ENCODE results near the gene SAMD4A. TPM values are rescaled to one million over a fixed set of nuclear protein-coding genes. Genes with fewer than 3 reads are reported as not detected.

Gene SAMD4A
- total and polyA plus RNA-seq, 11 donors, result 45.0 to 247 (median 138) TPM

DNA sequence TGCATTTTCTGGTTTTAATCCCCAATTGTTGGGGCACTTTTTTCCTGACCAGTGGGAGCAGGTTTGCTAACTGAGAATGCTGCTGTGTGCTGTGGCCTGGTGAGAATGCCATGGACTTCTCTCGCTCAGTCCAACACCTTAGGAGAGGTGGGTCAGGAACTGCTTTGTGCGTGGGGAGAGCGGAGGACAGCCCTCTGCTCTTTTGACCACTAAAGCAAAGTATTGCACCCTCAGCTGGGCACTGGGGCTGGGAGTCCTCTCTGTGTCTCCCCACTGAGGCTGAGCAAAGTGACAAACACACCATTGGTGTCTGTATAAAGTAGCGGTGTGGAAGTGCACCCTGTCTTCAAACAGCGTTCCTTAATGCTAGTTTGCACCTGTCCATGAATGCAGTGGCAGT lies 136.2 kb downstream of the SAMD4A start:
- WGBS, 4 donors, result 89 to 91% (median 91%) methylated on average over 5 of the region's 5 CpGs
- Histone ChIP-seq H3K4me3 (no peak overlapping the region), H3K36me3 (peaks cover 0 to 16% (median 0%) of the 10 kb centered on the region in 9 donors), H3K27me3 (no peaks in the 10 kb centered on the region), H3K4me1 (peaks cover 0 to 84% (median 36%) of the 10 kb centered on the region in 12 donors), H3K9me3 (no peaks in the 10 kb centered on the region), H3K27ac (peak overlapping the region in 2 of 12 donors; percentile 18 to 92)
- no peak for DNase-seq
- intact Hi-C loops (cut with DNase I), result no loop called here
- ATAC-seq, result no peak
- TF ChIP-seq CTCF (IDR thresholded peaks at IDR 0.05), result no peak
- no peak for TF ChIP-seq POLR2A (IDR thresholded peaks at IDR 0.05)

- ATAC-seq (no peak), DNase-seq (no peak)
- Histone ChIP-seq H3K36me3 (peaks cover 0 to 16% (median 0%) of the 10 kb centered on the region in 9 donors), H3K27ac (peak overlapping the region in 2 of 12 donors; percentile 18 to 92), H3K27me3 (no peaks in the 10 kb centered on the region), H3K9me3 (no peaks in the 10 kb centered on the region), H3K4me1 (peaks cover 0 to 83% (median 33%) of the 10 kb centered on the region in 12 donors), H3K4me3 (no peak overlapping the region)
- TF ChIP-seq POLR2A (IDR thresholded peaks at IDR 0.05) (no peak), CTCF (IDR thresholded peaks at IDR 0.05) (no peak)
- intact Hi-C loops (cut with DNase I), result no loop called here
- 75 to 86% (median 80%) methylated on average over 2 of the region's 2 CpGs for WGBS, 4 donors
Observed at GRCh38 chr14:54703724-54704123, 136.8 kb downstream of the SAMD4A start.

- Histone ChIP-seq H3K4me3 (no peak overlapping the region), H3K27me3 (no peaks in the 10 kb centered on the region), H3K27ac (peak overlapping the region in 3 of 12 donors; percentile 0 to 35 (median 6)), H3K4me1 (peaks cover 0 to 81% (median 34%) of the 10 kb centered on the region in 12 donors), H3K9me3 (no peaks in the 10 kb centered on the region), H3K36me3 (peaks cover 0 to 16% (median 0%) of the 10 kb centered on the region in 9 donors)
- DNase-seq (no peak), ATAC-seq (no peak)
- WGBS, 4 donors, result 77 to 86% (median 83%) methylated on average over 2 of the region's 2 CpGs
- TF ChIP-seq POLR2A (IDR thresholded peaks at IDR 0.05), result no peak
- no peak for TF ChIP-seq CTCF (IDR thresholded peaks at IDR 0.05)
- intact Hi-C loops (cut with DNase I), result no loop called here
Observed at GRCh38 chr14:54704768-54705167, 137.8 kb downstream of the SAMD4A start.

DNA sequence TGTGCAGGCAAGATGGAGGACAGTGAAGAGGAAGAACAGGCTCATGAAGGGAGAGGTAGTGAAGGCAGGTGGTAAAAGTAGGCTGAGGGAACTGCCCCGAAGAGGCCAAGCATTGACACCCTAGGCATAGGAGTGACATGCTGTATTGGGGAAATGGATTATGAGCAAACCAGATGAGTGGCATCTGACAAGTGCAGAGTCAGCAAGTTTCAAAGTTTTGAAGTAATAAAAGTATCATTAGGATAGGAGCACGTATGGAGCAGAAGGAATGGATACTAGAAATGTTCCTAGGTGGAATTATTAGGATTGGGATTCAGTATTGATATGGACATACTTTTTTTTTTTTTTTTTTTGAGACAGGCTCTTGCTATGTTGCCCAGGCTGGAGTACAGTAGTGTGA lies 139.8 kb downstream of the SAMD4A start:
- H3K27me3 ChIP-seq, result no peaks in the 10 kb centered on the region
- ATAC-seq, result no peak
- H3K27ac ChIP-seq, result no peak overlapping the region
- peaks cover 0 to 16% (median 0%) of the 10 kb centered on the region in 9 donors for H3K36me3 ChIP-seq
- peaks cover 0 to 72% (median 42%) of the 10 kb centered on the region in 12 donors for H3K4me1 ChIP-seq
- 83 to 86% (median 84%) methylated on average over 2 of the region's 2 CpGs for WGBS, 4 donors
- H3K9me3 ChIP-seq, result no peaks in the 10 kb centered on the region
- no peak for TF ChIP-seq POLR2A (IDR thresholded peaks at IDR 0.05)
- TF ChIP-seq CTCF (IDR thresholded peaks at IDR 0.05), result no peak
- H3K4me3 ChIP-seq, result no peak overlapping the region
- DNase-seq, result no peak
- intact Hi-C loops (cut with DNase I), result no loop called here
